ENCODE data around the gene OR10H5.
A peak's percentile ranks its signal among the peaks of the same experiment; 100 is the strongest.
"Not testable (repeated sequence)": the region's sequence is repeated elsewhere in the genome, so short reads cannot be mapped to it uniquely, and the experiment has no call there.

OR10H5 gene, protein sequence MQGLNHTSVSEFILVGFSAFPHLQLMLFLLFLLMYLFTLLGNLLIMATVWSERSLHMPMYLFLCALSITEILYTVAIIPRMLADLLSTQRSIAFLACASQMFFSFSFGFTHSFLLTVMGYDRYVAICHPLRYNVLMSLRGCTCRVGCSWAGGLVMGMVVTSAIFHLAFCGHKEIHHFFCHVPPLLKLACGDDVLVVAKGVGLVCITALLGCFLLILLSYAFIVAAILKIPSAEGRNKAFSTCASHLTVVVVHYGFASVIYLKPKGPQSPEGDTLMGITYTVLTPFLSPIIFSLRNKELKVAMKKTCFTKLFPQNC

DNA sequence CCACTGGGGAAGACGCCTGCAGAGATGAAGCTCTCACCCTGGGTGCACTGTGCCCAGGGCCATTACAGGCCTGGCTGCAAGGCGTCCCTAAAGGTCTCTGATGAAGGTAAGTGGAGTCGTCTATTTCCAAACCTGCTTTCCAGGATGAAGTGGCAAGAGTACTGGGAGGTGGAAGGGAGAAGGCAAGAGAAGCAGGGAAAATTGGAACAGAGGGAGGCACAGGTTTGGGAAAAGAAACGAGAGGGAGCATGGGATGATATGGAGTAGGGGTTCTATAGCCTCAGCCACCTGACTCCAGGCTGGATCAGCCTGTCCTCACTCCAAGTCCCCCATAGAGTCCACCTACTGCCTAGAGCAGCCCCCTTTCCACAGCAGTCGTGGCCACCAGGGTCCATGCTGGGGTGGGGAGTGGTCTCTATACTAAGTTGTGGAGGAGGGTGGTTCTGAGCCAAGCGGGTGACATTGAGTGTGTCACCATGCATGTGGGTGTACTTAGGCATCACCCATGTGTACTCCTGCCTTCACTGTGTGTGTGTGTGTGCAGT lies at the start of gene OR10H5:
OR10H5 (plus strand) TSS at position 51 of the 545 bp plus-strand sequence. CDS start 6,388 bp downstream, outside the sequence.
- no peak for DNase-seq

DNA sequence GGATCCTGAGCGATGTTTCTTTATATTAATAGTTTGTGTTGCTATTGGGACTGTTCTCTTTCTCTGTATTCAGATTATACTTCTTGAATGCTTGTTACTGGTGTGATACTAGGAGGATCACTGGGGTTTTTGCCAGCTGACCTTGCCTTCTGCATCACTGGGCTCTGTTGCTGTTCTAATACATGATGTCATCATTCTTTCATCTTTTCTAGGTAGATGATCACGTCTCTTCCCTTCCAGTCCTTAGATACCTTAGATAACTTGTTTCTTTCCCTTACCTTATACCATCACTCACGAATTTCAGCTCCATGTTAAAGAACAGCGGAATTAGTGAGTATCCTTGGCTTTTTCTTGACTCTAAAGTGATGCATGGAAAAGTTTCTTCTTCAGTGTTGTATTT lies 49.7 kb upstream of the OR10H5 start, which contains the start of gene OR10H3:
OR10H3 (plus strand) TSS at position 264 of the 400 bp plus-strand sequence. CDS start 3,408 bp downstream, outside the sequence.
- DNase-seq = no peak

DNA sequence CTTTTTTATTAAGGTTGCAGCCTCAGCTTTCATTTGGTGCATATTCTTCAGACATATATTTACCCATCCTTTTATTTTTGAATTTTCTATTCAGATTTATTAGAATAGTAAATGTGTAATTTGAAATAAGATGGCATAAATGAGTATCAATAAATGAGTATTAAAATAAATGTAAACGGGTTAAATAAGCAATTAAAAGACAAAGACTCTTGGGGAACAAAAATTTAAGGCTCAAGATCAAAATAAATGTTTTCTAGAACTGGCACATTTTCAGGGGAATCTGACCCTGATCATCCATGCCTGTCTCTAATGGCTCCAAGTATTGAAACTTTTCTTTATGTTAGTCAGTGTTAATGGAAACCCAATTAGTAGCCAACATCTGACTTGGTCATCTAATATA lies 46.7 kb upstream of the OR10H5 start:
- no peak for DNase-seq

DNA sequence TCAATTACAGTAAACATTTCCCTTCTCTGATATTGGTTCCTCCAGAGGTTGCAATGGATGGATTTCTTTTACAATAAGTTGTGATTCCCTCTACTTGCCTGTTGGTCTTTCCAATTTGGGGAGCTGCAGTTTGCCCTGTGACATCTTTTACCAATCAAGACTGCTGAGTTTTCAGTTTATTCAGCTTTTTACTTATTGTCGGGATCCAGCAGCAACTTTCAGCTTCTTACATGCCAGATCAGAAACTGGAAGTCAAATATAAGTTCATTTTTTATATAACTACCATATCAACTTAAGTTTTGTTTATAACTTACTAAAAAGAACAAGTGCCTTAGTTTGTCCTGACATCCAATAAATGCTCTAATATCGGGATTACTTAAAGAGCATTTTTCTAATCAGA lies 39.2 kb upstream of the OR10H5 start:
- DNase-seq = no peak

DNA sequence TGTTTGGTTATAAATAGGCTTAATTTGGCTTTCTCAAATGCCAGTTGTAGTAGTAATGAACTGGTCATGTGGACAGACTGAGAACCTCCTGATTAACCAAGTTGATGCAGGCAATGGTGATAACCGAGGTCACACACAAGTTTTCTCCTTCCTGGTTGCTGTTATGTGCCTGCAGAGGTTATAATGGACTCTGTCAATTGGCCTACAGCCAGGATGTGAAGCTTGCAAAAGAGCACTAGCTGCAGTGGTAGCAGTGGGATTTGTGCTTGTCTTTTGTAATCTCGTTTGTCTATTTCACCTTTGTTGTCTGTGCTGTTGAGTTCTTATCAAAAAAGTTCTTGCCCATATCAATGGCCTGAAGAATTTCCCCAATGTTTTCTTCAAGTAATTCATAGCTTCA lies 29.1 kb upstream of the OR10H5 start:
- no peak for DNase-seq

DNA sequence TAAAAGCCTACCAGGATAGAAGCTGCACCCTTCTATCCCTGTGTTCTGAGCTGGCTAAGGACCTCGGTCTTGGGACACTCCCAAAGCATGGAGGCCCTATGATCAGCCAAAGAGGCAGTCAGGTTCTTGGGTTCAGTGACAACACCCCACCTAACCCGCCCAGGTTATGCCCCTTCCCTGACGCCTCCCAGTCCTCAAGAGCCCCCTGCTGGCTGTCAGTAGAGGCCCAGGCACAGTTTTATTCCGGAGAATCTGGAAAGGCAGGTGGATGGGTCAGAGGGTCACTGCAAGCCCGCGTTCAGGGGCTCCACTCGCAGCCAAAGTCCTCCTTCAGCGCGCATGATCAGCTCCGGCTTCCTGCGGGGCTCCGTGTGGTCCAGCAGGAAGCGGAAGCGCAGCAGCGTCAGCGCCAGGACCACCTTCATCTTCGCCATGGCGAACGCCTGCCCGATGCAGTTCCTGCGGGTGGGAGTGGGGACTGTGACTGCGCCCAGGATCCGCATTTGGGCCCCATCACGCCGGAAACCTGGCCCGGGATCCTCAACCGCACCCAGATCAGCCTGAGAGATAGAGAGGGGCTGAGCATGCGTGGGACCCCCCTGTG lies 27.4 kb upstream of the OR10H5 start:
- DNase-seq = peak; percentile 14

DNA sequence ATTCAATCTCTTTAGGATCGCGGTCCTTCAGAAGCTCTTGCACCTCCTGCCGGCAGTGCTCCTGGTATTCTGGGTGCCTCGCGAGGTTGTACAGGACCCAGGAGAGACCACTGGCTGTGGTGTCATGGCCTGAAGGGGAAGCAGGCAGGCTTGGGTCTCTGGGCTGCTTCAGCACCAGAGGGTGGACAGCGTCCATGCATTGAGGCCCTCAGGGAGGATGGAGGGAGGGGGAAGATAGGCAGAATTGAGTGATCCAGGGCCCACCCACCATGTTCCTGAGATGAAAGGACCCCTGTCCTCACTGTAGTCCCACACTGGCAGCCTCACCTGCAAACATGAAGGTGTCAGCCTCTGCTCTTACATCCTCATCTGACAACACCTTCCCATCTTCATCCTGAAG lies 17.9 kb upstream of the OR10H5 start:
- DNase-seq = no peak

DNA sequence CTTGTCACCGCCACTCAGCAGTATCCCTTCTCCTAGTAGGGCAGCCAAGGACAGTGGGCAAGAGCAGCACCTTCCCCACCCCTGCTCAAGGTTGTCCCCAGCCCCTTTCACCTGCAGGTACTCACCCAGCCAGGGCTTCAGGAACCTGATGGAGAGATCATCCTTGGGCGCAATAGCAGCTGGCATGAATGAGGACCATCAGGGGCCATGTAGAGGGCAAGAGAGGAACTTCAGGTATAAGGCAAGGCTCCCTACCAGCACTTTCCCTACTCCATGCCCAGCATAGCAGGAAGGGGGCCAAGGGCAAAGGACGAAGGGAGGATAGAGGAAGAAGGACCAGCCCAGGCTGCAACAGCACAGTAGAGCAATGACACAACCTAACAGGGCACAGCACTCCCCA lies 13.3 kb upstream of the OR10H5 start:
- not testable (repeated sequence) for DNase-seq

DNA sequence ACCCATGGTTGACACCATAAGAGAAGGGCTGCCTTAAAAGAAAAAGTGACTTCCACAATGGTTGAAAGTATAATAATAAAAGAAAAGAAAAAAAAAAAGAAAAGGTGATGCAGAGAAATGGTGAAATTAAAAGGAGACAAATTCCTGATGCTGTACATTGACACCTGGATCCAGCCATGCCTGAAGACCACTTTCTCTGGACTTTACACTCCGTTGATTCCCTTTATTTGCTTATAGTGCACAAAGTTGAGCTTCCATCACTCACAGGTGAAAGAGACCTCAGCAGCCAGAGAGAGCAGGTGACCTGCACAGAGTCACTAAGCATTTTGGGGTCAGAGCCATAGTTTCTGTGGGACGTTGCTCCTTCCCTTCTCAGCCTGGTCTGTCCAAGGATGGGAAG lies 12.2 kb upstream of the OR10H5 start:
- DNase-seq = no peak

DNA sequence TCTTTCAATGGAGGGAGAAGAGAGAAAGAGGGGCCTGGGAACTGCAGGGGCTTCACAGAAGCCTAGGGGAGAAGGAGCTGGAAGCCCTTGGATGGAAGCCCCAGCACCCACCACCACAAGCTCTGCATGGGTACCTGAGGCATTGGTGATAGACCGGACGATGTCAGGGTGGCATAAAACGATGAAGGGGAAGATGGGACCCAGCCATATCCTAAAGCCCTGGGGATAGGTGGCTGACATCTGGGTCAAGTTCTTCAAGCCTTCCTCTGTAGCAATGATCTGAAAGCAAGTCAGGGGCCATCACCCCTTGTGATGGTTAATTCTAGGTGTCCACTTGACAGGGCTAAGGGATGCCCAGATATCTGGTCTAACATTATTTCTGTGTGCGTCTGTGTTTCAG lies 11.2 kb upstream of the OR10H5 start:
- no peak for DNase-seq

DNA sequence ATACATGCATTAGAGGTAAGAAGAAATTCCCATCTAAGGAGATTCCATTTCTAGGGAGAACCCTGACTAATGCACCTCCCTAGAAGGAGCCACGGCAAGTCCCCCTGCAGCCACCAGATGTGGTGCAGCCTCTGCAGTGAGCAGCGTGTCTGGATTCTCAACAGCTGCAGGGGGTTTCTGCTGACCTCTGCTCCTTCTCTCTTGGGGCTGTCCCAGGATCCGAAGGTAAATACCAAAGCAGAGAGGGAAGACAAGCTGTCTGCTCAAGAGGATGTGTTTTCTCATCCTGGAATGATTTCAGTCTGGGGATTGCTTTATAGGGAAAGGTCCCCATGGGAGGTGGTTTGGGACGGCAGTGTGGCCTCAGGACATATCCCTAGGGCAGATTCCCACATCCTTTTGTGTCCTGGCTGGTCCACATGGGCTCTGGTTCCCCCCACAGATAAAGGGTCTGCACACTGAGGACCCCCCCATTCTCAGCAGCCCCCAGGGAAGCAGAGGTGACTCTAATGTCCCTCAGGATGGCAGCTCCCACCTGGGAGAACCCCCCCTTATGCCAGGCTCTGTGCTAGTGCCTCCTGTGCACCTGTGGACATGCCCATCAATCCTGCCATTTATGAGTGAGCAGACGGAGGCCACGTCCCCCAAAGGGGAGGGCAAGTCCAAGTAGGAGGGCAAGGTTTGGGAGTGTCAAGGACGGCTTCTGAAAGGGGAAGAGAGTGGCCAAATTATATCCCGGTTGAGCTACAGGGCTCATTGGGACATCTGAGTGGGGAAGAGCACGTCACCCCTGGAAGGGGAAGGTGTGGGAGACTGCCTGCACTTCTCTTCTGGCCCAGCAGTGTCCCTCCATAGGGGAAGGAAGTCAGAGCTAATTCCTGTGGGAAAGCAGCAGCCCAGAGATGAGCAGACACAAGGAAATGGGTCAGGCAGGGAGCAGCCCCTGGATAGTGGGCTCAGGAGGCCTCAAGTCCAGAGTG lies 10.2 kb upstream of the OR10H5 start:
- no peak for DNase-seq

DNA sequence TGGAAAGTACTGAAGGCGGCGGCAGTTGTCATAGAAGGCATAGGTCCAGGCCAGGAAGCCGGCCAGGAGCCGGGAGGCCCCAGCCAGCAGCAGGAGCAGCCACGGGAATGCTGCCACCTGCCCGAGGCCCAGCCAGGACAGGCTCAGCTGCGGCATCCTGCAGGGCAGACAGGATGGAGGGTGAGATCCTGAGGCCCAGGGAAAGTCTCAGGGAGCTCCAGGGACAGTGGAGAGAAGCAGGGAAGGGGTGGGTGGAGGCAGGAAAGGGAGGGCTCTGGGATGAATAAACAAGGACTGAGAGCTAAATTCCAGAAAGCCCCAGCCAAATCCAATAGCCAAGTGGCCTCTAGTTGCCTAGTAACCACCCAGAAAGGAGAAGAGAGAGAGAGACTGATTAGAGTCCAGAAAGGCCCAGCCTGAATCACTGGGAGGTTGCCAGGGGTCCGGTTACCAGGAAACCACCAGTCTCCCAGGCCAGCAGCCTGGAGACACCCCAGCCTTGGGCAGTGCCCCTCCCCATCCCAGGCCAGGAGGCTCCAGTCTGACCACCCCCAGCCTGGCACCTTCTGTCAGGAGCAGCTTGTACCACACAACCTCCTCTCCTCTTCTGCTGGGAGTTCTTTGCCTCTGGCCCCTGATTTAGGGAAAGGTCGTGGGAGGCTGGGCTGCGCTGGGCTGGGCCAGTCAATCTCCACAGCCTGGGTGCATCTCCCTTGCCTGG lies 7.5 kb upstream of the OR10H5 start:
- no peak for DNase-seq

DNA sequence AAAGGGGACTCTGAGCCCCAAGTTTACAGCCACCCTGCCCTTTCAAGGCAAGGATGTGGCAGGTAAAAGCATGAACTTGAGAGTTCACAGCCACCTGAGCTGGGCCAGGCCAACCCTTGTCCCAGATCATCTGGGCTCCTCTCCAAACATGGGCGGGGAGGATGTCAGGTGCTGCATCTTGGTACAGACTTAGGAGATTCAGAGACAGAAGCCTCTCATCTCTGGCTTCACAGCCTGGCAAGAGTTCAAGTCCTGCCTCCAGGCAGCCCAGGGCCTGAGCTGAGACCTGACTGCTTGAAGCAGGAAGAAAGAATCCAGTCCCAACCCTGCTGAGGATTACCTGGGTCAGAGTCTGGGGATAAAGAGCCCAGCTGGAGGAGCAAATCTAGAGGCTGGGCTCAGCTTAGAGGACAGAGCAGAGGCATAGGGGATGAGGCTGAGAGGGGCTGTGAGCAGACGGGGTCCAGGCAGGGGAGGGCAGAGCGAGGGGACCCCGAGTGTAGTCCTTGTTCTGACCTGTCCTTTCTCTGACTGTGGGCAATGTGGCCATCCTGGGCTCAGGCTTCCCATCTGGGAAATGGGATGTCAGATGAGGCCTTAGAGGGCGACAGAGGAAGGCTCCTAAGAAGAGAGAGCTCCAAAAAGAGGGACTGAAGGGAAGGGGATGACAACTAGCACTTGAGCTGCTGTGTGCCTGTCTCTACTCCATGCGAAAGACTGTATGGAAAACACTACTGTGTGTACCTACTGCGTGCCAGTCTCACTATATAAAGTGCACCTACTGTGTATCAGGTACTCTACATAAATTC lies 6.6 kb upstream of the OR10H5 start:
- DNase-seq = no peak

DNA sequence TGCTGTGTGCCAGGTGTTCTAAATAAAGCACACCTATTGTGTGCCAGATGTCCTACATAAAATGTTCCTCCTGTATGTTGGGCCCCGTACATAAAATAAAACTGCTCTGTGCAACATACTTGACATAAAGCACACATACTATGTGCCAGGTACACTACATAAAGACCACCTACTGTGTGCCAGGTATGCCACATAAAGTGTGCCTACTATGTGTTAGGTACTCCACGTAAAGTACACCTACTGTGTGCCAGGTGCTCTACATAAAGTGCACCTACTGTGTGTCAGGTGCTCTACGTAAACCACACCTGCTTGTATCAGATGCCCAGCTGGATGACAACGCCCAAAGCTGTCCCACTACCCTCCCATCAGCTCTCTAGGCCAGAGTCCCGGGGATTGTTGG lies 5.8 kb upstream of the OR10H5 start:
- DNase-seq = no peak

DNA sequence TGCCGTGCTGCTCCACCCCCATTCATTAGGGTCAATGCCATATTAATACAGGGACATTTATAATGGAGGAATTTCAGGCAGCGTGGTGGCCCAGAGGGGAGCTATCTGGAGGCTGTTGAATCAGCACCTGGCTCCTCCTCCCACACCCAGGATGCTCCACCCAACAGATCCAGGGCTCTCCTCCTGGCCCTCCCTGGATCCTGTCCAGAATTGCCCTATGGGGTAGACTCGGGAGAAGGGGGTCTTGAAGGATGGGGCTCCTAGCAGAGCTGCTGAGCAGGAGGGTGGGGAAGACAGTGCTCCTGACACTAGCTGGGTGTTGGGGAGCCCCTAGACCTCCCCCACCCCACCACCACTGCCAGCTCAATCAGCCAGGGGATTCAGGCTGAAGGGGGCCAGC lies 5.2 kb upstream of the OR10H5 start:
- DNase-seq = no peak

DNA sequence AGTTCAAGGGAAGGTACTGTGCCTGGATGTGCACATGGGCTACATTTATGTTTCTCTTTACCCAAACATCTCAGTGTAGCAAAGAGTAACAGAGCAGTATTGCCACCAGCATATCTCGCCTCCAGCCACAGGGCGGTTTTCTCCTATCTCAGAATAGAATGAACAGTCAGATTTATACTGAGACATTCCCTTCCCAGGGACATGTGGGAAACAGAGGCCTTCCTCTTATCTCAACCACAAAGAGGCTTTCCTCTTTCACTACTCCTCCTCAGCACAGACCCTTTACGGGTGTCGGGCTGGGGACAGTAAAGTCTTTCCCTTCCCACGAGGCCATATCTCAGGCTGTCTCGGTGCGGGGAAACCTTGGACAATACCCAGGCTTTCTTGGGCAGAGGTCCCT lies 4.6 kb upstream of the OR10H5 start:
- DNase-seq = not testable (repeated sequence)

DNA sequence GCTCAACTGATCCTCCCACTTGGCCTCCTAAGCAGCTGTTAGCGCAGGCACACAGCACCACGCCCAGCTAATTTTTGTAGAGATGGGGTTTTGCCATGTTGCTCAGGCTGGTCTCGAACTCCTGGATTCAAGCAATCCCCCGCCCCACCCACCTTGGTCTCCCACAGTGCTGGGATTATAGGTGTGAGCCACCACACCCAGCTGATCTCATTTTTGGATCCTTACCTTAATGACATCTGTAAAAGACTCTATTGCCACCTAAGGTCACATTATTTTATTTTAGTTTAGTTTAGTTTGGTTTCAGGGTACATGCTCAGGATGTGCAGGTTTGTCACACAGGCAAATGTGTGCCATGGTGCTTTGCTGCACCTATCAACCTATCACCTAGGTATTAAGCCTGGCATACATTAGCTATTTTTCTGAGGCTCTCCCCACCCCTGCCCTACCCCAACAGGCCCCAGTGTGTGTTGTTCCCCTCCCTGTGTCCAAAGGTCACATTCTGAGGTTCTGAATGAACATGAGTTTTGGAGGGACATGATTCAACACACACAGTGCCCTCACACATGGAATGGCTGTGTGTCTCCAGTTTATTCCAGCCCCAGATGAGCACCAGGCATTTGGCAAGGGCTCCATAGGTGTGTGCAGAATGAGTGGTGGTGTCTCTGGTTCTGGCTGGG lies 1.3 kb downstream of the OR10H5 start:
- no peak for DNase-seq

DNA sequence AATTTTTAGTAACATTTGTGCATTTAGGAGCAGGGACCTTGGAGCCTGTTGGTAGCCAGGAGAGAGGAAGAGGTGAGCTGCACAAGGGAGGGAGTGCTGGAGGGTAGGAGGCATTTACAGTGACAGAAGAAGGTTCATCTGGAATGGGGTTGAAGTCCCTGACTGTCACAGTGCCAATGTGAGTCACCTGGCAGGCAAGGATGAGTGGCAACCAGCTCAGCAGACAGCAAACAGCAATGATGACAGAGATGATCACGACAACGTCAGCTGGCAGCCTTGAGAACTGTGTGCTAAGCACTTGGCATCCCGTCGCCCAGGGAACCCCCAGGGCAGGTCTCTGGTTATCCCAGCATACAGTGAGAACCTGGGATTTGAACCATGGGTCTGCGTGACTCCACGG lies 2.6 kb downstream of the OR10H5 start:
- DNase-seq = no peak

DNA sequence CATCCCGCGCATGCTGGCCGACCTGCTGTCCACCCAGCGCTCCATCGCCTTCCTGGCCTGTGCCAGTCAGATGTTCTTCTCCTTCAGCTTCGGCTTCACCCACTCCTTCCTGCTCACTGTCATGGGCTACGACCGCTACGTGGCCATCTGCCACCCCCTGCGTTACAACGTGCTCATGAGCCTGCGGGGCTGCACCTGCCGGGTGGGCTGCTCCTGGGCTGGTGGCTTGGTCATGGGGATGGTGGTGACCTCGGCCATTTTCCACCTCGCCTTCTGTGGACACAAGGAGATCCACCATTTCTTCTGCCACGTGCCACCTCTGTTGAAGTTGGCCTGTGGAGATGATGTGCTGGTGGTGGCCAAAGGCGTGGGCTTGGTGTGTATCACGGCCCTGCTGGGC lies 6.8 kb downstream of the OR10H5 start:
- not testable (repeated sequence) for DNase-seq

DNA sequence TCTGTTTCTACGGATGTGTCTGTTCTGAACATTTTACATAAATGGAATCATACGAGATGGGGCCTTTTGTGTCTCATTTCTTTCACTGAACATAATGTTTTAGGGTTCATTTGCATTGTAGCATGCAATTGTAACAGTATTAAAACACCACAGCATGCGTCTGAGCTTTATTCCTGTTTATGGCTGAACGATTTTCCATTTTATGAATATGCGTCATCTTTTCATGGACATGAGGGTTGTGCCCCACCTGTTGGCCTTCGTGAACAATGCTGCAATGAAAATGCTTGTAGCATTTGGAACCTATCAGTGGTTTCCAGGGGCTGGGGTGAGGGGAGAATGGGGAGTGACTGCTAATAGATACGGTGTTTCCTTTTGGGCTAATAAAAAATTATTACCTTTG lies 22.9 kb downstream of the OR10H5 start:
- DNase-seq = no peak

DNA sequence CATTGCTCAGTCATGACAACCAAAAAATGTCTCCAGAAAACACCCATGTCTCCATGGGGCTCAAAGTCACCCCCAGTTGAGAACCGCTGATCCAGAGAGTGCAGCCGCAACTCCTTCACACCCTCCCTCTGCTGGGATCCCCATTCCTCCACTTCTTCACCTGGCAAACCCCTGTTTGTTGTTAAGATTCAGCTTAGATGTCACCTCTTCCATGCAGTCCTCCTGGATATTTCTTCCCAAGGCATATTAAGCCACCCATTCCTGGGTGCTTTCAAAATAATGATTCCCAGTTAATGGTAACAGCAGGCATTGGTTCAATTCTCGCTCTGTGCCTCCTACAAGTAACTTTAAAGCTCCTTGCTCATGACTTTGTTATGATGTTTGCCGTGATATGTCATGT lies 24.0 kb downstream of the OR10H5 start:
- no peak for DNase-seq

Data from stimulated activated CD4-positive, alpha-beta T cell treated with anti-CD3 and anti-CD28 coated beads, Interleukin-15, amount 100 ng/mL, for 24 hours (primary cell).